Hippocampal formation (tissue), 2 donors: ENCODE measurements around the gene STEAP2.
A peak's percentile ranks its signal among the peaks of the same experiment; 100 is the strongest.
"Not testable (repeated sequence)": the region's sequence is repeated elsewhere in the genome, so short reads cannot be mapped to it uniquely, and the experiment has no call there.

Source experiments
- DNase-seq, 2 donors: peaks; one replicate each; lab custom pipeline; 2025; lab: John Stamatoyannopoulos, UW

Gene STEAP2

GRCh38 chr7:90233569-90233968 lies 22.0 kb downstream of the STEAP2 start:
- DNase-seq, result no peak

- no peak for DNase-seq
Measured at GRCh38 chr7:90236721-90237289, 25.3 kb downstream of the STEAP2 start.

- DNase-seq, result no peak
Measured at GRCh38 chr7:90238022-90238421, 26.5 kb downstream of the STEAP2 start.

GRCh38 chr7:90238583-90238982 lies 27.0 kb downstream of the STEAP2 start:
- DNase-seq, result no peak

- DNase-seq, result no peak
Measured at GRCh38 chr7:90239050-90239449, 27.5 kb downstream of the STEAP2 start.

- DNase-seq, result no peak
Measured at GRCh38 chr7:90239625-90240228, 28.2 kb downstream of the STEAP2 start.

- no peak for DNase-seq
Measured at GRCh38 chr7:90242369-90243168, 31.0 kb downstream of the STEAP2 start.

GRCh38 chr7:90243556-90243955 lies 32.0 kb downstream of the STEAP2 start:
- DNase-seq, result no peak

- no peak for DNase-seq
Measured at GRCh38 chr7:90244565-90244908, 33.0 kb downstream of the STEAP2 start.

- DNase-seq, result peak; percentile 72 to 86
Measured at GRCh38 chr7:90244909-90245851, 33.6 kb downstream of the STEAP2 start, which contains the start of gene CFAP69. CFAP69 (plus strand) TSS chr7:90245174; CDS start chr7:90245425, 251 bp downstream.

GRCh38 chr7:90246171-90246570 lies 34.6 kb downstream of the STEAP2 start:
- DNase-seq, result no peak

- no peak for DNase-seq
Measured at GRCh38 chr7:90248706-90249105, 37.2 kb downstream of the STEAP2 start.

- DNase-seq, result no peak
Measured at GRCh38 chr7:90250601-90251303, 39.2 kb downstream of the STEAP2 start.

- DNase-seq, result no peak
Measured at GRCh38 chr7:90251304-90251635, 39.7 kb downstream of the STEAP2 start.

- DNase-seq, result not testable (repeated sequence)
Measured at GRCh38 chr7:90256011-90256410, 44.5 kb downstream of the STEAP2 start.

GRCh38 chr7:90256778-90257177 lies 45.2 kb downstream of the STEAP2 start:
- DNase-seq, result no peak

- DNase-seq, result no peak
Measured at GRCh38 chr7:90261441-90261840, 49.9 kb downstream of the STEAP2 start.

GRCh38 chr7:90262438-90262837 lies 50.9 kb downstream of the STEAP2 start:
- DNase-seq, result peak in 1 of 2 donors; percentile 57

GRCh38 chr7:90266808-90267207 lies 55.3 kb downstream of the STEAP2 start:
- DNase-seq, result no peak

GRCh38 chr7:90267263-90267858 lies 55.8 kb downstream of the STEAP2 start:
- no peak for DNase-seq

- DNase-seq, result no peak
Measured at GRCh38 chr7:90269163-90269562, 57.6 kb downstream of the STEAP2 start.
